Measurements from ENCODE around the gene DOCK1. TPM values are rescaled to one million over a fixed set of nuclear protein-coding genes. Genes with fewer than 3 reads are reported as not detected.

DOCK1 gene
- total RNA-seq, 2 experiments from 2014 or later: not detected

DNA sequence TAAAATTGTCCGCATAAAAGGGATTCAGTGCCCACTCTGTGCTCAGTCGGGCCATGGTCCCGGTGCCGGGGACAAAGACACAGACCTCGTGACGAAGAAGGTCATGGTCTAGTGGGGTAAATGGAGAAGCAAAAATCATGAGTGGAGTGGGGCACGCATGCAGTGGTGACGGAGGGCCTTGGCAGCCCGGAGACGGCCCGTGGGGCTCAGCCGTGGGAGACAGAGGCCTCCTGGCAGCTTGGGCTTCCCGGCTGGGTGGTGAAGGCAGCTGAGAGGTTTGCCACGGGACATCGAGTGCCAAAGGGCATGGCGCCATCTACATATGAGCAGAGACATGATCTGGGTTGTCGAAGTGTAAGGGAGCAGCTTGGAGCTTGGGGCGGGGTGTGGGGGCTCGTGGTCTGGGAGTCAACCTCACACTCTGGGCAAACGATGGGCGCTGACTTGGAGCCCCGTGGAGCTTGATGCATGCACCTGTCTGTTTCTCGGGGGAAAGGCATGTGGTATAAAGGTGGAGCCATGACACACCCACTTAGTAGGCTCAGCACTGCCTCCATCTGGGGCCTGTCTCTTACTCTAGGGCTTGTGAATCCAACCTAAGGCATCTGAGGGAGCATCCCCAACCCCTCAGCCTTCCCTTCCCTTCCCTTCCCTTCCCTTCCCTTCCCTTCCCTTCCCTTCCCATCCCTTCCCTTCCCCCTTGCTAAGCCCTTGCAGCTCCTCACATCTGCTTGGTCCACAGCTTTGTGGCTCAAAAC lies 442.2 kb downstream of the DOCK1 start:
- Histone ChIP-seq H3K4me1 (ENCODE audit: insufficient read depth, low read length) (no peaks in the 10 kb centered on the region), H3K4me3 (ENCODE audit: low read length) (no peak overlapping the region), H3K9me3 (ENCODE audit: control insufficient read depth in 1 of 2, insufficient read depth in 1 of 2, low read length in 2 of 2) (peaks cover 0 to 12% of the 10 kb centered on the region in 2 experiments), H3K27me3 (ENCODE audit: control insufficient read depth in 1 of 2, insufficient read depth in 2 of 2, low read length in 2 of 2) (peaks cover 0 to 5% of the 10 kb centered on the region in 2 experiments), H3K36me3 (ENCODE audit: insufficient read depth, low read length) (no peaks in the 10 kb centered on the region), H3K27ac (ENCODE audit: low read depth in 1 of 2, low read length in 2 of 2) (no peak overlapping the region)
- Mint-ChIP-seq H3K4me3 (no peak overlapping the region), H3K27me3 (peaks cover 20% of the 10 kb centered on the region), H3K27ac (no peak overlapping the region), H3K36me3 (ENCODE audit: low read depth) (no peaks in the 10 kb centered on the region), H3K9me3 (no peaks in the 10 kb centered on the region), H3K4me1 (ENCODE audit: low read depth) (no peaks in the 10 kb centered on the region)
- peak in 2 of 14 experiments; percentile 10 to 17 for DNase-seq
- intact Hi-C loops (cut with DNase I, micrococcal nuclease): no loop called here
- ChIA-PET CTCF (no interaction called here), POLR2A (no interaction called here)
- TF ChIP-seq, protein P1, sequence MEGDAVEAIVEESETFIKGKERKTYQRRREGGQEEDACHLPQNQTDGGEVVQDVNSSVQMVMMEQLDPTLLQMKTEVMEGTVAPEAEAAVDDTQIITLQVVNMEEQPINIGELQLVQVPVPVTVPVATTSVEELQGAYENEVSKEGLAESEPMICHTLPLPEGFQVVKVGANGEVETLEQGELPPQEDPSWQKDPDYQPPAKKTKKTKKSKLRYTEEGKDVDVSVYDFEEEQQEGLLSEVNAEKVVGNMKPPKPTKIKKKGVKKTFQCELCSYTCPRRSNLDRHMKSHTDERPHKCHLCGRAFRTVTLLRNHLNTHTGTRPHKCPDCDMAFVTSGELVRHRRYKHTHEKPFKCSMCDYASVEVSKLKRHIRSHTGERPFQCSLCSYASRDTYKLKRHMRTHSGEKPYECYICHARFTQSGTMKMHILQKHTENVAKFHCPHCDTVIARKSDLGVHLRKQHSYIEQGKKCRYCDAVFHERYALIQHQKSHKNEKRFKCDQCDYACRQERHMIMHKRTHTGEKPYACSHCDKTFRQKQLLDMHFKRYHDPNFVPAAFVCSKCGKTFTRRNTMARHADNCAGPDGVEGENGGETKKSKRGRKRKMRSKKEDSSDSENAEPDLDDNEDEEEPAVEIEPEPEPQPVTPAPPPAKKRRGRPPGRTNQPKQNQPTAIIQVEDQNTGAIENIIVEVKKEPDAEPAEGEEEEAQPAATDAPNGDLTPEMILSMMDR (IDR thresholded peaks at IDR 0.05): no peak
- ATAC-seq (ENCODE audit: poor library complexity): no peak

DNA sequence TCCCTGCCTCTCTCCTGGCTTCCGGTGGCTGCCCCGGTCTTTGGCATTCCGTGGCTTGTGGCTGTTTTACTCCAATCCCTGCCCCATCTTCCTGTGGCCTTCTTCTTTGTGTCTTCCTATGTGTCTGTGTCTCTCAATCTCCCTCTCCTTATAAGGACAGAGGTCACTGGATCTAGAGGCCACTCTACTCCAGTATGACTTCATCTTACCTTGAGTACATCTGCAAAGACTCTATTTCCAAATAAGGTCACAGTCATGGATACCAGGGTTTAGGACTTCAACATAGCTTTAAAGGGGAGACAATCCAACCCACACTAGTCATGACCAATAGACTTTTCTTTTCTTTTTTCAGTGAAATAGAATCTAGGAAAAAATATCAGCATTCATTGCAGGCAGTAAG lies 444.5 kb downstream of the DOCK1 start:
- peaks cover 0 to 5% of the 10 kb centered on the region in 2 experiments for H3K27me3 ChIP-seq (ENCODE audit: control insufficient read depth in 1 of 2, insufficient read depth in 2 of 2, low read length in 2 of 2)
- peaks cover 0 to 12% of the 10 kb centered on the region in 2 experiments for H3K9me3 ChIP-seq (ENCODE audit: control insufficient read depth in 1 of 2, insufficient read depth in 1 of 2, low read length in 2 of 2)
- DNase-seq: no peak
- ChIA-PET CTCF (no interaction called here), POLR2A (no interaction called here)
- no peaks in the 10 kb centered on the region for H3K4me1 Mint-ChIP-seq (ENCODE audit: low read depth)
- TF ChIP-seq, protein P1 (IDR thresholded peaks at IDR 0.05): no peak
- ATAC-seq (ENCODE audit: poor library complexity): no peak
- H3K27ac Mint-ChIP-seq: no peak overlapping the region
- intact Hi-C loops (cut with DNase I, micrococcal nuclease): no loop called here
- no peak overlapping the region for H3K27ac ChIP-seq (ENCODE audit: low read depth in 1 of 2, low read length in 2 of 2)
- no peaks in the 10 kb centered on the region for H3K36me3 Mint-ChIP-seq (ENCODE audit: low read depth)
- no peaks in the 10 kb centered on the region for H3K9me3 Mint-ChIP-seq
- no peak overlapping the region for H3K4me3 Mint-ChIP-seq
- H3K4me1 ChIP-seq (ENCODE audit: insufficient read depth, low read length): no peaks in the 10 kb centered on the region
- H3K27me3 Mint-ChIP-seq: peaks cover 25% of the 10 kb centered on the region
- no peaks in the 10 kb centered on the region for H3K36me3 ChIP-seq (ENCODE audit: insufficient read depth, low read length)
- H3K4me3 ChIP-seq (ENCODE audit: low read length): no peak overlapping the region

DNA sequence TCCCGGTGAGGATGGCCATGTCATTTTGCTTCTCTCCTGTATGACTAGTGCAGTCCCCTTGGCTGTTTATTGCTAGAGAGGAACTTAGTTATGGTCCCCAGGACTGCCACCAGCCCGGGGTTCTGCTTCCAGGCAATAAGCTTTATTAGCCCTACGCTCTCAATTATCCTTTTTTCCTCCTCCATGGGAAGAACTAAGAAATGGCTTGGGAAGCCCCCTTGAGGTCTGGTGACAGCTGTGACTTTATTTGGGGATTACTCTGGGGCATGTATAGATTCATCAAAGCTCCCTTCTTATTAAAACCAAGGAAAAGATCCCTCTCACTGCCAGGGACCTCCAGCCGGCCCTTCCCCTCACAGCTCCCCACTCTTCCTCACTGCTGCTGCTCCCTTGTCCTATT lies 446.3 kb downstream of the DOCK1 start:
- H3K27ac Mint-ChIP-seq: no peak overlapping the region
- H3K4me1 Mint-ChIP-seq (ENCODE audit: low read depth): no peaks in the 10 kb centered on the region
- no peak for ATAC-seq (ENCODE audit: poor library complexity)
- ChIA-PET CTCF (no interaction called here), POLR2A (no interaction called here)
- H3K27ac ChIP-seq (ENCODE audit: low read depth in 1 of 2, low read length in 2 of 2): no peak overlapping the region
- peaks cover 0 to 5% of the 10 kb centered on the region in 2 experiments for H3K27me3 ChIP-seq (ENCODE audit: control insufficient read depth in 1 of 2, insufficient read depth in 2 of 2, low read length in 2 of 2)
- H3K9me3 ChIP-seq (ENCODE audit: control insufficient read depth in 1 of 2, insufficient read depth in 1 of 2, low read length in 2 of 2): peaks cover 0 to 4% of the 10 kb centered on the region in 2 experiments
- H3K4me1 ChIP-seq (ENCODE audit: insufficient read depth, low read length): no peaks in the 10 kb centered on the region
- TF ChIP-seq, protein P1 (IDR thresholded peaks at IDR 0.05): no peak
- no peak overlapping the region for H3K4me3 Mint-ChIP-seq
- DNase-seq: no peak
- H3K9me3 Mint-ChIP-seq: no peaks in the 10 kb centered on the region
- H3K4me3 ChIP-seq (ENCODE audit: low read length): no peak overlapping the region
- no peaks in the 10 kb centered on the region for H3K36me3 ChIP-seq (ENCODE audit: insufficient read depth, low read length)
- H3K27me3 Mint-ChIP-seq: peaks cover 25% of the 10 kb centered on the region
- no peaks in the 10 kb centered on the region for H3K36me3 Mint-ChIP-seq (ENCODE audit: low read depth)
- intact Hi-C loops (cut with DNase I, micrococcal nuclease): no loop called here
